ENCODE results near the gene LRRFIP1.

GRCh38 chr2:237715459-237715947, 88.1 kb downstream of the LRRFIP1 start:
- TF ChIP-seq REST (IDR thresholded peaks at IDR 0.05; ENCODE audit: low read depth, low read length) (no peak), E4F1 (IDR thresholded peaks at IDR 0.05; ENCODE audit: borderline replicate concordance, partially characterized antibody) (no peak), EED (IDR thresholded peaks at IDR 0.05; ENCODE audit: low read depth) (no peak), CTCF (IDR thresholded peaks at IDR 0.05 in 2 of 3, conservative IDR thresholded peaks at IDR 0.05 in 1 of 3; ENCODE audit: control insufficient read depth in 2 of 3, extremely low read depth in 1 of 3, insufficient read depth in 1 of 3, low read depth in 3 of 3, low read length in 3 of 3) (no peak)

All from GM12878 (cell line).